HCT116 (cell line): ENCODE results near the gene TCF19. TPM values are rescaled to one million over a fixed set of nuclear protein-coding genes. Genes with fewer than 3 reads are reported as not detected.

Source experiments
- ATAC-seq: fragments of 200-7000 bp; cut with Tn5 transposase; 2 replicates; pipeline ENCODE4 v1.9.1; 2020; ENCODE audit warnings: mild to moderate bottlenecking, moderate library complexity
- BruUV-seq: library from RNA; stranded (reverse); fragments of 400-500 nt; replicated peaks from 2 replicates; lab custom pipeline; 2021; lab: Mats Ljungman, UMichigan
- CTCF ChIA-PET: fragments of 300-600 bp; sonication (Branson Sonifier 250); formaldehyde crosslinking; loops from one replicate; lab custom pipeline; 2021; ENCODE audit warnings: antibody characterized with exemption; lab: Charles Lee
- POLR2A ChIA-PET: fragments of 300-600, 350-600 bp; sonication (Branson Sonifier 250); formaldehyde crosslinking; loops from one replicate; lab custom pipeline; 2021; ENCODE audit warnings: antibody characterized with exemption; lab: Charles Lee
- RAD21 ChIA-PET, 2 experiments: fragments of 300-600 bp; sonication (Branson Sonifier 250); formaldehyde crosslinking; loops; one replicate each; lab custom pipeline; 2023; ENCODE audit warnings: low total read pairs in 2 of 2; ENCODE audit not compliant: uncharacterized antibody in 2 of 2, unreplicated experiment in 2 of 2, low non-redundant PET in 1 of 2; lab: Charles Lee
- DNase-seq: peaks from one replicate; pipeline ENCODE4 v3.0.0-alpha.2; 2010; ENCODE audit warnings: low read depth, low spot score
- H2AFZ ChIP-seq: fragments of 200-600 bp; shearing (Covaris generic), sonication (generic); 2 replicates; pipeline ENCODE4 v1.6.1; 2017; ENCODE audit warnings: low read depth, mixed run types, mixed read lengths, antibody characterized with exemption, low read length; ENCODE audit not compliant: poor library complexity, severe bottlenecking
- H3K27ac ChIP-seq: 2 replicates; pipeline ENCODE4 v1.5.1; 2012; ENCODE audit warnings: low read depth, low read length
- H3K27me3 ChIP-seq: fragments of 200-600 bp; sonication (generic); 2 replicates; pipeline ENCODE4 v1.6.1; 2016; ENCODE audit warnings: mixed run types, low read length, mixed read lengths; ENCODE audit not compliant: insufficient read depth
- H3K36me3 ChIP-seq, 2 experiments: fragments of 200-500 bp in 1 of 2; fragments of 200-600 bp in 1 of 2; sonication (Bioruptor generic) in 1 of 2; sonication (generic) in 1 of 2; 2 replicates each; pipeline versions ENCODE4 v1.5.1 to v1.6.1; 2014 to 2016; ENCODE audit warnings: low read length in 2 of 2, inconsistent platforms in 1 of 2, mixed read lengths in 1 of 2, mixed run types in 1 of 2; ENCODE audit not compliant: insufficient read depth in 2 of 2, control insufficient read depth in 1 of 2
- H3K4me1 ChIP-seq, 2 experiments: fragments of 200-600 bp in 1 of 2; sonication (generic) in 1 of 2; 2 replicates each; pipeline versions ENCODE4 v1.5.1 to v1.6.1; 2012 to 2017; ENCODE audit warnings: low read length in 2 of 2, inconsistent platforms in 1 of 2, mild to moderate bottlenecking in 1 of 2, mixed read lengths in 1 of 2, mixed run types in 1 of 2, moderate library complexity in 1 of 2; ENCODE audit not compliant: insufficient read depth in 2 of 2, control insufficient read depth in 1 of 2
- H3K4me2 ChIP-seq: fragments of 200-600 bp; sonication (generic); 2 replicates; pipeline ENCODE4 v1.6.1; 2017; ENCODE audit warnings: mixed run types, low read length, mixed read lengths
- H3K4me3 ChIP-seq, 2 experiments: fragments of 200-600 bp in 1 of 2; sonication (generic) in 1 of 2; replicated peaks in 1 of 2; 2 replicates each; pipeline ENCODE4 v1.5.1; 2011 to 2016; ENCODE audit warnings: low read length in 2 of 2, control low read depth in 1 of 2, low read depth in 1 of 2, mild to moderate bottlenecking in 1 of 2, mixed read lengths in 1 of 2, mixed run types in 1 of 2
- H3K79me2 ChIP-seq: fragments of 200-600 bp; sonication (generic); 2 replicates; pipeline ENCODE4 v1.6.1; 2017; ENCODE audit warnings: mild to moderate bottlenecking, mixed run types, low read length, moderate library complexity, mixed read lengths; ENCODE audit not compliant: insufficient read depth
- H3K9ac ChIP-seq: fragments of 200-600 bp; sonication (generic); 2 replicates; pipeline ENCODE4 v1.6.1; 2016; ENCODE audit warnings: low read length, mixed read lengths
- H3K9me2 ChIP-seq: fragments of 200-600 bp; sonication (generic), shearing (Covaris generic); 2 replicates; pipeline ENCODE4 v1.6.1; 2017; ENCODE audit warnings: mixed run types, mild to moderate bottlenecking, moderate library complexity; ENCODE audit not compliant: insufficient read depth
- H3K9me3 ChIP-seq, 2 experiments: fragments of 200-500 bp in 1 of 2; fragments of 200-600 bp in 1 of 2; sonication (Bioruptor generic) in 1 of 2; sonication (generic) in 1 of 2; 2 replicates each; pipeline ENCODE4 v1.6.1; 2014 to 2017; ENCODE audit warnings: low read length in 2 of 2, mixed read lengths in 2 of 2, inconsistent platforms in 1 of 2, low read depth in 1 of 2, mild to moderate bottlenecking in 1 of 2, mixed run types in 1 of 2, moderate library complexity in 1 of 2; ENCODE audit not compliant: control insufficient read depth in 1 of 2, insufficient read depth in 1 of 2
- H4K20me1 ChIP-seq: fragments of 200-600 bp; sonication (generic), shearing (Covaris generic); 2 replicates; pipeline ENCODE4 v1.6.1; 2017; ENCODE audit warnings: mixed run types, mild to moderate bottlenecking, moderate library complexity; ENCODE audit not compliant: insufficient read depth
- CBX3 ChIP-seq: IDR thresholded peaks from 2 replicates; pipeline ENCODE4 v1.6.1; 2012; ENCODE audit warnings: low read depth
- CEBPB ChIP-seq: IDR thresholded peaks from 2 replicates; pipeline ENCODE4 v1.6.1; 2012; ENCODE audit warnings: low read depth
- EGR1 ChIP-seq: IDR thresholded peaks from 2 replicates; pipeline ENCODE4 v1.6.1; 2012; ENCODE audit warnings: low read depth
- EZH2 ChIP-seq: fragments of 200-600 bp; sonication (generic); IDR thresholded peaks from 2 replicates; pipeline ENCODE4 v1.6.1; 2017; ENCODE audit warnings: antibody characterized with exemption, mixed run types
- EZH2phosphoT487 ChIP-seq: fragments of 200-600 bp; IDR thresholded peaks from 2 replicates; pipeline ENCODE4 v1.6.1; 2018; ENCODE audit warnings: antibody characterized with exemption, borderline replicate concordance
- FOSL1 ChIP-seq: IDR thresholded peaks from 2 replicates; pipeline ENCODE4 v1.6.1; 2012; ENCODE audit warnings: low read depth
- JUND ChIP-seq: IDR thresholded peaks from 2 replicates; pipeline ENCODE4 v1.6.1; 2012
- POLR2A ChIP-seq: IDR thresholded peaks from 2 replicates; pipeline ENCODE4 v1.7.0; 2011; ENCODE audit warnings: borderline replicate concordance; ENCODE audit not compliant: insufficient read depth, insufficient read length; ENCODE audit errors: extremely low read depth
- POLR2AphosphoS5 ChIP-seq: IDR thresholded peaks from 2 replicates; pipeline ENCODE4 v1.6.1; 2011; ENCODE audit warnings: mild to moderate bottlenecking, low read depth, low read length, moderate library complexity
- RAD21 ChIP-seq: IDR thresholded peaks from 2 replicates; pipeline ENCODE4 v1.6.1; 2012; ENCODE audit warnings: low read depth, mild to moderate bottlenecking
- SIN3A ChIP-seq: IDR thresholded peaks from 2 replicates; pipeline ENCODE4 v1.6.1; 2012; ENCODE audit warnings: low read depth
- SP1 ChIP-seq: IDR thresholded peaks from 2 replicates; pipeline ENCODE4 v1.6.1; 2012; ENCODE audit warnings: low read depth
- SRF ChIP-seq: IDR thresholded peaks from 2 replicates; pipeline ENCODE4 v1.6.1; 2012; ENCODE audit warnings: low read depth
- TCF7L2 ChIP-seq: IDR thresholded peaks from 2 replicates; pipeline ENCODE4 v1.7.0; 2011; ENCODE audit warnings: borderline replicate concordance, inconsistent platforms; ENCODE audit not compliant: insufficient read depth, insufficient read length; ENCODE audit errors: extremely low read depth
- YY1 ChIP-seq: IDR thresholded peaks from 2 replicates; pipeline ENCODE4 v1.6.1; 2011; ENCODE audit warnings: low read length, low read depth, moderate library complexity, mild to moderate bottlenecking; ENCODE audit not compliant: insufficient replicate concordance; ENCODE audit errors: extremely low read depth
- intact Hi-C: fragments of 100-400 bp; cut with micrococcal nuclease; formaldehyde crosslinking; loops from 2 replicates; pipeline ENCODE4 v1.10.0; 2022
- total RNA-seq: library from RNA; stranded (reverse); gene quantifications from one replicate; pipeline ENCODE4 v1.2.1, GENCODE V29; 2021; ENCODE audit not compliant: unreplicated experiment
- TF ChIP-seq, protein P1 (sequence below), 3 experiments: fragments of 200-600 bp in 1 of 3; sonication (generic) in 1 of 3; IDR thresholded peaks in 2 of 3; conservative IDR thresholded peaks in 1 of 3; 2 replicates each; pipeline ENCODE4 v1.5.1; 2012 to 2017; ENCODE audit warnings: low read depth in 2 of 3, low read length in 2 of 3, antibody characterized with exemption in 1 of 3, borderline replicate concordance in 1 of 3, control low read depth in 1 of 3, mild to moderate bottlenecking in 1 of 3, mixed read lengths in 1 of 3, mixed run types in 1 of 3, moderate library complexity in 1 of 3; ENCODE audit not compliant: insufficient read depth in 1 of 3
- TF ChIP-seq, protein P2 (sequence below): IDR thresholded peaks from 2 replicates; pipeline ENCODE4 v1.6.1; 2012
- TF ChIP-seq, protein P3 (sequence below): IDR thresholded peaks from 2 replicates; pipeline ENCODE4 v1.6.1; 2012

Gene TCF19
- total RNA-seq, 1 experiment from 2014 or later: 15.4 TPM

DNA sequence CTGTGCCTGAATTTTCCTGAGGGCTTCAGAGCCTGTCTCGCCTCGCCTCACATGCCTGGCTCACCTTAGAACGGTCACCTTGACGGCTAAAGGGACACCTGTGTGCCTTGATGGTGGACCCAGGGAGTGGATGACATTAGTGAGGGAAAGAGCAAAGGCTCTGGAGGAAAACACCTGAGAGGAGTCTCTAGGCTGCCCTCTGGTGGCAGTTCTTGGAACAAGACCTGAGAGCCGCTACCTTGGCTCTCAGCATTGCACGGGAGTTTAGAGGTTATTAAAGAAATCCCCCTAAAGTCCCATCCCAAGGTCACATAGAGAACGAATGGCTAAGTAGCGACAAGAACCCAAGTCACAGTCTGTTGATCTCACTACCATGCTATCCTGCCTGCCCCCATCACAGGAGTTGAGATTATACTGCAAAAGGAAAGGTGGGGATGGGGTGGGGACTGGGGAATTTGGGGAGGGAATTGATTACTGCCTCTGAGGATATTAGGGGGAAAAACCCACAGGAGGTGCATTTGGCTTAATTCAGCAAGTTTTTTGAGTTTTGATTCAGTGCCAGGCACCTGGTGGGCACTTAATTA, 30.2 kb upstream of the TCF19 start:
- H3K27ac ChIP-seq: no peak overlapping the region
- no peak overlapping the region for H3K4me2 ChIP-seq
- H3K36me3 ChIP-seq: no peaks in the 10 kb centered on the region
- H3K27me3 ChIP-seq: no peaks in the 10 kb centered on the region
- no peaks in the 10 kb centered on the region for H4K20me1 ChIP-seq
- no peaks in the 10 kb centered on the region for H3K9me3 ChIP-seq
- peak; percentile 75 for ATAC-seq
- H3K4me3 ChIP-seq: no peak overlapping the region
- intact Hi-C loops: loop anchor here (1.0 kb wide), 1 partner anchor 213 kb away; no protein-coding TSS in a partner anchor
- BruUV-seq: no TSS peak
- ChIA-PET POLR2A (no interaction called here), RAD21 (interaction anchor here in 1 of 2 experiments (0.6 kb wide), 1 partner anchor 14 kb away, joined by 3 read pairs; the partner anchor contains the start of gene PSORS1C1)
- TF ChIP-seq RAD21 (peak; percentile 67), CEBPB (no peak)
- TF ChIP-seq, protein P1, sequence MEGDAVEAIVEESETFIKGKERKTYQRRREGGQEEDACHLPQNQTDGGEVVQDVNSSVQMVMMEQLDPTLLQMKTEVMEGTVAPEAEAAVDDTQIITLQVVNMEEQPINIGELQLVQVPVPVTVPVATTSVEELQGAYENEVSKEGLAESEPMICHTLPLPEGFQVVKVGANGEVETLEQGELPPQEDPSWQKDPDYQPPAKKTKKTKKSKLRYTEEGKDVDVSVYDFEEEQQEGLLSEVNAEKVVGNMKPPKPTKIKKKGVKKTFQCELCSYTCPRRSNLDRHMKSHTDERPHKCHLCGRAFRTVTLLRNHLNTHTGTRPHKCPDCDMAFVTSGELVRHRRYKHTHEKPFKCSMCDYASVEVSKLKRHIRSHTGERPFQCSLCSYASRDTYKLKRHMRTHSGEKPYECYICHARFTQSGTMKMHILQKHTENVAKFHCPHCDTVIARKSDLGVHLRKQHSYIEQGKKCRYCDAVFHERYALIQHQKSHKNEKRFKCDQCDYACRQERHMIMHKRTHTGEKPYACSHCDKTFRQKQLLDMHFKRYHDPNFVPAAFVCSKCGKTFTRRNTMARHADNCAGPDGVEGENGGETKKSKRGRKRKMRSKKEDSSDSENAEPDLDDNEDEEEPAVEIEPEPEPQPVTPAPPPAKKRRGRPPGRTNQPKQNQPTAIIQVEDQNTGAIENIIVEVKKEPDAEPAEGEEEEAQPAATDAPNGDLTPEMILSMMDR (IDR thresholded peaks at IDR 0.05 in 2 of 3, conservative IDR thresholded peaks at IDR 0.05 in 1 of 3; ENCODE audit: borderline replicate concordance in 1 of 3, insufficient read depth in 1 of 3, low read depth in 2 of 3, low read length in 2 of 3): peak; percentile 62 to 89 (median 76); a peak in 5 of 6 replicates
- TF ChIP-seq, all 23 proteins: peak for 2
- H3K9me2 ChIP-seq: no peaks in the 10 kb centered on the region
- H3K79me2 ChIP-seq: no peaks in the 10 kb centered on the region
- no peak overlapping the region for H3K9ac ChIP-seq
- no peak overlapping the region for H2AFZ ChIP-seq
- DNase-seq: no peak
- peaks cover 26 to 39% of the 10 kb centered on the region in 2 experiments for H3K4me1 ChIP-seq
- CTCF ChIA-PET: interaction anchor here (0.7 to 2.6 kb wide), 4 partner anchors 10 to 65 kb away, joined by 3 to 12 read pairs (median 6); partner anchors contain the start of gene PSORS1C1

DNA sequence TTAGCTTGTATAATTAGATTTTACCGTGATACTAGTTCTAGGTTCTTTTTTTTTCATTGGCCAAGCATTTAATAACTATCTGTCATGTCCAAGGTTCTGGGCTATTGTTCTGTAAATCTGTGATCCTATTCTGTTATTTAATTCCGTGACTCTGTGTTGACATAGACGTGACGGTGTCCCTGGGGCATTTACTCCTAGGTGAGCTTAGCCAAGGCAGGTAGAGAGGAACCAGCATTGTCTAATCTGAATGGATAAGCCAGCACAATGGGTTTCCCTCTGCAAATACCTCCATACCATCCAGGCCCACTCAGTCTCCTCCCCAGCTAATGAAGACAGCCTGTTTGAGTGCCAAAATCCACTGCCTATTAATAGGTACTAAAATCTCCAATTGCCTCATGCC, 29.3 kb upstream of the TCF19 start:
- Histone ChIP-seq H3K27ac (no peak overlapping the region), H3K4me3 (no peak overlapping the region), H3K9me3 (no peaks in the 10 kb centered on the region), H4K20me1 (no peaks in the 10 kb centered on the region), H2AFZ (no peak overlapping the region), H3K79me2 (no peaks in the 10 kb centered on the region), H3K27me3 (no peaks in the 10 kb centered on the region), H3K4me1 (peaks cover 18 to 31% of the 10 kb centered on the region in 2 experiments), H3K36me3 (no peaks in the 10 kb centered on the region), H3K9me2 (no peaks in the 10 kb centered on the region), H3K9ac (no peak overlapping the region), H3K4me2 (no peak overlapping the region)
- ChIA-PET RAD21 (no interaction called here), CTCF (interaction anchor here (0.7 to 2.6 kb wide), 4 partner anchors 11 to 64 kb away, joined by 3 to 12 read pairs (median 6); partner anchors contain the start of gene PSORS1C1), POLR2A (no interaction called here)
- intact Hi-C loops: no loop called here
- no TSS peak for BruUV-seq
- ATAC-seq (no peak), DNase-seq (no peak)
- no peak for TF ChIP-seq POLR2A
- TF ChIP-seq SP1: no peak
- no peak for TF ChIP-seq EGR1
- TF ChIP-seq FOSL1: no peak
- TF ChIP-seq, protein P2, sequence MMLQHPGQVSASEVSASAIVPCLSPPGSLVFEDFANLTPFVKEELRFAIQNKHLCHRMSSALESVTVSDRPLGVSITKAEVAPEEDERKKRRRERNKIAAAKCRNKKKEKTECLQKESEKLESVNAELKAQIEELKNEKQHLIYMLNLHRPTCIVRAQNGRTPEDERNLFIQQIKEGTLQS: no peak
- TF ChIP-seq YY1: no peak
- no peak for TF ChIP-seq EZH2phosphoT487
- TF ChIP-seq CBX3: no peak
- no peak for TF ChIP-seq EZH2
- TF ChIP-seq, protein P3, sequence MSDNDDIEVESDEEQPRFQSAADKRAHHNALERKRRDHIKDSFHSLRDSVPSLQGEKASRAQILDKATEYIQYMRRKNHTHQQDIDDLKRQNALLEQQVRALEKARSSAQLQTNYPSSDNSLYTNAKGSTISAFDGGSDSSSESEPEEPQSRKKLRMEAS: no peak
- no peak for TF ChIP-seq SRF
- TF ChIP-seq TCF7L2: no peak
- TF ChIP-seq POLR2AphosphoS5: no peak
- no peak for TF ChIP-seq RAD21
- no peak for TF ChIP-seq SIN3A
- no peak for TF ChIP-seq JUND
